ENCODE data around the gene C1D.
"Not testable (repeated sequence)": the region's sequence is repeated elsewhere in the genome, so short reads cannot be mapped to it uniquely, and the experiment has no call there.

C1D gene, protein sequence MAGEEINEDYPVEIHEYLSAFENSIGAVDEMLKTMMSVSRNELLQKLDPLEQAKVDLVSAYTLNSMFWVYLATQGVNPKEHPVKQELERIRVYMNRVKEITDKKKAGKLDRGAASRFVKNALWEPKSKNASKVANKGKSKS

DNA sequence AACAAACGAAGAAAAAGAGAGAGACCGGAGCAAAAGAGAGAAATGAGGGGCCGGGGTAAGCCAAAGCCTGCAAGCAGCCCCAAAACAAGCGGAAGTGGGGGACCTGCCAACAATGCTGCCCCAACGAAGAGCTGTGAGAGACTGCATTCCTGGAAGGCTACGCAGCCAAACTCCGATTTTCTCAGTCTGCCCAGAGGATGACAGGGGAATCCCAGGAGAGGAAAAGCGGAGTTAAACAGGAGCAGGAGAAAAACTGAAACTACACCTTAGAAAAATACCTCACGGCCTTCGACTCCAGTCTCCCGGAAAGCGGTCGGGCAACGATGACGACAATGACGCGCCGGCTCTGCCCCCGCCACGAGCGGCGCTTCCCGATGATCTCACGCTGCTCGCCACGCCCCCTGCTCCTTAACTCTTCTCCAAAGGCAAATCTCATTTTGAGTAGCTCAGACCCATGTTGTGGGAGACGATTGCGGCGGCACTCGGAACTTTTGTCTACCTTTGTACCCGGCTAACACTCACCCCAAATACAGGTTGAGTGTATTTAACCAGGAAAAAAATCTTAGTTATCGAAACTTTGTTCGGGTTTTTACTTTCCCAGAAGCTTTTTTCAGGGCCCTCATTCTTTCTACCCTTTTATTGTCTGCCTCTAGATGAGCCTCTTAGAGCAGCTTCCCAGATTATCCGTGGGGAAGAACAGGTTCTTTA lies at the start of gene C1D:
C1D (minus strand) TSS at position 325 of the 708 bp plus-strand sequence. CDS start 15,694 bp downstream, outside the sequence.
- peak; percentile 44 to 87 for DNase-seq

DNA sequence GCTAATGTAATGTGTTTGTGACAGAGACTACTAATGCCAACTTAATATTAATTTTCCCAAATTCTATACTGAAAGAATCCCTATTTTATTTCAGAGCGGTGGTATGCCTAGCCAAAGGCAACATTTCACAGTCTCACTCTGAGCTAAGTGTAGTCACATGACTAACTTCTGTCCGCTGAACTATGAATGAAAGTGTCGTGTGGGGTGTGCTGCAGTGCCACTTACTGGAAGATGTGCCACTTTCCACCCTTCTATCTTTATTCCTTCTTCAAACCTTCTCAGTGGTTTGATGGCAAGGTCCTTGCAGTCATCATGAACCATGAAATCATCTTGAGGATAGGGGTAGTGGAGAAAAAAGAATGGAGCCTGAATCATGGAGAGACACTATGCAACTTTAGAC lies 47.3 kb upstream of the C1D start:
- no peak for DNase-seq

DNA sequence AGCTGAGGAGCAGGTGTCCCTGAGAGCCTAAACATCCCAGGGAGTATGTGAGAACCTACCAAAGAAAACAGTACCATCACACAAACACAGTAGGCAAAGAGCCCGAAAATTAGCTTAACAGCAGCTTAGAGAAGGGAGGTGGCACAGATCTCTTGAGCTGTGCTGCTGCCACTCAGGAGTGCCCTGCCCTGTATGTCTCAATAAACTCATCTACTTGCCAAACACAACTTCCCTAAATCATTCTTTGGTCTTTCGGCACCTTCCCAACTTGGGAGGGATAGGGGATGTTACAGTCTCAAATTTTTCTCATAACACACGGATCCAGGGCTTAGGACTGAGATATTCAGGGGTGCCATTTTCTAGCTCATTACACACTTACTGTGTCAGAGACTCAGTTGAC lies 45.3 kb upstream of the C1D start:
- no peak for DNase-seq

- DNase-seq = no peak
These were observed 44.7 kb upstream of the C1D start for GRCh38 chr2:68107475-68107874.

DNA sequence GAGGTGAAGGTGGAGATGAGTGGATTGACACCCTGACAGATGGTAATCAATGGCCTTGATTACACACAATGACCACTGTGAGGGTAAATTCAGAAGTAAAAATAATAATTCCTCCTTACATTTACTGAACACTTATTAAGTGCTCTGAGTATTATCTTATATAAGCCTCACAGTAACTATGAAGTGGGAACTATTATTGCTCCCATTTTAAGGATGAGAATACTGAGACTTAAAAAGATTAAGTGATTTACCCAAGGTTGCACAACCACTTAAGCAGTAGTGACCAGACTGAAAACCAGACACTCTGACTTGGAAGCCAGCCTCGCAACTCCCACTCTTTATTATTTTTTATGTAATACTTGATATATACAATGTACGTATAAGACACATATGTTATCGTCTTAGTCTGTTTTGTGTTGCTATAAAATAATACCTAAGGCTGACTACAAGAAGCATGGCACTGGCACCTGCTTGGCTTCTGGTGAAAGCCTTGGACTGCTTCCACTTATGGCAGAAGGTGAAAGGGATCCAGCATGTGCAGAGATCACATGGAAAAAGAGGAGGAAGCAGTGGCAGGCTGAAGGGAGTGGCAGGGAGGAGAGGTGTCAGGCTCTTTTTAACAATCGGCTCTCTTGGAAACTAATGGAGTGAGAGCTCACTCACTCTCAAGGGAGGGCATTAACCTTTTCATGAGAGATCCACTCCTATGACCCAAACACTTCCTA lies 41.5 kb upstream of the C1D start:
- DNase-seq = no peak

DNA sequence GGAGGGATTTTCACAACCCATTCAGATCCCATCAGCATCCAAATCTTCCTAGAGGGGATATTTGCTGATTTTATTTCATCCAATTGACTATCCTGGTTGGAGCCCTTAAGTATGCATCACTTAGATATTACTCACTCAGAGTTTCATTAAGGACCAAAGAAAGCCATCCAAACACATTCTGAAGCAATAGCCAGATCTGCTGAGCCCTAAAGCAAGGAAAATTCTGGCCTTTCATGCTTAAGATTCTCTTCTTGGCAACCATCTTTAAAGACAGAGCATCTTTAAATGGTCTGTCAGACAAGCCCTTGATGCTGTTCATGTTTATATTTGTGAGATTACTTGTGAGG lies 40.9 kb upstream of the C1D start:
- DNase-seq = no peak

DNA sequence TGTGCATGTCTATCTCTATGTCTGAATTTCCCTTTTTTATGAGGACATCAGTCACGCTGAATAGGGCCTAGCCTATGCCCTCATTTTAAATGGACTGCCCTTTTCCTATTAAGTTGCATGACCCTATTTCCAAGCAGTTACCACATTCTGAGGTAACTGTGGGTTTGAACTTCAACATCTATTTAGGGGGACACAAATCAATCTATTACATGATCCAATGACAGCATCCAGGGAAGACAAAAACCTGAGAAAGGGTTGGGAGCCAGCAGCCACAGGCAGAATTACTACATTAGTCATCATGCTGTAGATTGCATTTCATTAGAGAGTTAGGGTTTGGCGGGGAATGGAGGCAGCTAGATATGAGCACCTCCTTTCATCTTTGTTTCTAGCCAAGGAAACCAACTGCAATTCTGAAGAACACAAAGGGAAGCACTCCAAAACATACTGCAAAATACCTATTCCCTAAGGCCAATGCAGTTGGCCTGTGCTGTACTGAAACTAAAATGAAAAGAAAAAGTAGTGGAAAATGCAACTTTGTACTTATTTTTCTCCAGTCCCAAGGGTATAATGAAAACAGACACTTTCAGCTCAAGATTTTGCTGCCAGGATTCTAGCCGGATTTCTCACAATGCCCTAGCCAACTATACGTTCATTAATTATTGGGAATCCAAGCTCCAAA lies 40.4 kb upstream of the C1D start:
- no peak for DNase-seq

GRCh38 chr2:68100189-68100588 lies 37.4 kb upstream of the C1D start:
- no peak for DNase-seq

GRCh38 chr2:68099260-68099659 lies 36.5 kb upstream of the C1D start:
- DNase-seq = no peak

DNA sequence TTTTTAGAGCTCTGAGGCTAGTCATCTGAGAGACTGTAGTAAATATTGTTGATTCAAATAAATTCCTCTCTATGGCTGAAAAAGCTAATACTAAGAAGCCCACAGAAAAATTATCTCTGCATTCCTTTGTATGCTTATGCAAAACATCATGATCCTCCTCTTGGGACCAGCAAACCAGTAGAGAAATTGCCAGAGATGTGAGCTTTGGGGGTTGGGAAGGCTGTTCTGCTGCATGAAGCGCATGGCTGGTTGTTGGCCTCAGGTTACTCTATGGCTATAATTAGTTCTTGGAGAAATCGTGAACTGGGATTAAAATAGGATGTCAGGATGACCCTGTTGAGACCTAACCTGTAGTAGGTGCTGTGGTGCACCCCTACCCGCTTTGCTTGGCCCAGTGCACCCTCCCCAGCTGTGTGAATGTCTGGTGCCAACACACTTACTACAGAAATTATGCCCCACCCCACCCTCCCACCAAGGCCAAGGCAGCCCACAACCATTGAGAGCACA lies 35.5 kb upstream of the C1D start:
- DNase-seq = no peak

- no peak for DNase-seq
These were observed 31.3 kb upstream of the C1D start for GRCh38 chr2:68094111-68094510.

DNA sequence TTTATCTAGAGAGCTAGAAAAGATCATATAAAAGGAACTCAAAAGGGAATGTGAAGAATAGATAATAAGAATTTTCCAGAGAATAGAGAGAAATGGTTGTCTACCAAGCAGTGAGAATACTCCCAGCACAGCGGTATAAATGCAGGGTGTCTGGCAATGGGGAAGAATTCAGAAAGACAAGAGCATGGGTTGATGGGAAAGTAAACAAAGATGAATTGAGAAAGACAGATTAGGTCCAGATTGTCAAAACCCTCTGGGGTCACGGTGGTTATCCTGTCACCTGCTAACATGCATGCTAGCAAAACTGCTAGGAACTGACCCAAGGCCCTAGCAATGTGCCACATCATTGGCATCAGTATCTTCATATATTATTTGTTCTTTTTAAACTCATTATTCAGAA lies 30.8 kb upstream of the C1D start:
- DNase-seq = no peak

- DNase-seq = no peak
These were observed 28.7 kb upstream of the C1D start for GRCh38 chr2:68091439-68092034.

- no peak for DNase-seq
These were observed 27.2 kb upstream of the C1D start for GRCh38 chr2:68089961-68090360.

GRCh38 chr2:68088940-68089339 lies 26.1 kb upstream of the C1D start:
- DNase-seq = no peak

GRCh38 chr2:68086166-68086565 lies 23.4 kb upstream of the C1D start:
- DNase-seq = no peak

DNA sequence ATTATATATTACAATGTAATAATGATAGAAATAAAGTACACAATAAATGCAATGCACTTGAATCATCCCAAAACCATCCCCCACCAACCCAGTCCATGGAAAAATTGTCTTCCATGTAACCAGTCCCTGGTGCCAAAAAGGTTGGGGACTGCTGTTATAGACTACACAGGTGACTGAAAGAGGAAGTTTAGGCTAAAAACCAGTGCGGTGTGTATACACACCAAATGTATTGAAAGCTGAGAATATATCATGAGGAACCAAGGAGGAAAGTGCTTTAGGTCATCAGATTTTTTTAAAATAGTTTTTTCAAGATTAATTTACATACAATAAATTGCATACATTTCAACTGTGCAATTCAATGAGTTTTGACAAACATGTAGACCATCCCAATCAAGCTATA lies 20.5 kb upstream of the C1D start:
- DNase-seq = no peak

- DNase-seq = no peak
These were observed 11.2 kb upstream of the C1D start for GRCh38 chr2:68074050-68074449.

DNA sequence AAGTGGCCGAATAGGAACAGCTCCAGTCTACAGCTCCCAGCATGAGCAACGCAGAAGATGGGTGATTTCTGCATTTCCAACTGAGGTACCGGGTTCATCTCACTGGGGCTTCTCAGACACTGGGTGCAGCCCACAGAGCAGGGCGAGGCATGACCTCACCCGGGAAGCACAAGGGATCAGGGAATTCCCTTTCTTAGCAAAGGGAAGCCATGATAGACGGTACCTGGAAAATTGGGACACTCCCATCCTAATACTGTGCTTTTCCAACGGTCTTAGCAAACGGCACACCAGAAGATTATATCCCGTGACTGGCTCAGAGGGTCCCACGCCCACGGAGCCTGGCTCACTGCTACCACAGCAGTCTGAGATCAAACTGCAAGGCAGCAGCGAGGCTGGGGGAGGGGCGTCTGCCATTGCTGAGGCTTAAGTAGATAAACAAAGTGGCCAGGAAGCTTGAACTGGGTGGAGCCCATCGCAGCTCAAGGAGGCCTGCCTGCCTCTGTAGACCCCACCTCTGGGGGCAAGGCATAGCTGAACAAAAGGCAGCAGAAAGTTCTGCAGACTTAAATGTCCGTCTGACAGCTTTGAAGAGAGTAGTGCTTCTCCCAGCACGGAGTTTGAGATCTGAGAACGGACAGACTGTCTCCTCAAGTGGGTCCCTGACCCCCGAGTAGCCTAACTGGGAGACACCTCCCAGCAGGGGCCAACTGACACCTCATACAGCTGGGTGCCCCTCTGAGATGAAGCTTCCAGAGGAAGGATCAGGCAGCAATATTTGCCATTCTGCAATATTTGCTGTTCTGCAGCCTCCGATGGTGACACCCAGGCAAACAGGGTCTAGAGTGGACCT lies 1.2 kb upstream of the C1D start:
- not testable (repeated sequence) for DNase-seq

DNA sequence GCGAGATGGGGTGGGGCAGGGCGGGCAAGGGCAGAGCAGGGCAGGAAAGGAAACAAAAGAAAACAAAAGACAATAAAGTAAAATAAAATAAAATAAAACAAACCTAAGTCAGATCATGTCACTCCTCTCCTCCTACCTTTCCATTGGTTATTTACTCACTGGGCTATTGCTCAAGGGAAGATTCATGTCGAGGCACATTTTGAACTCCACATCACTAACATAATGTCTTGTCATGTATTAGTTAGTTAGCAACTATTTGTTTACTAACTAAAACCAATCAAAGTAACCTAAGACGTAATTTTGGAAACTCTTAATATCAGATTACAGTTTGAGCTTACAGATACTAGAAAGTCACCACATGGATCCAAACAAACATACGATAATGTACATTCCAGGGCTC lies 2.2 kb downstream of the C1D start:
- DNase-seq = no peak

DNA sequence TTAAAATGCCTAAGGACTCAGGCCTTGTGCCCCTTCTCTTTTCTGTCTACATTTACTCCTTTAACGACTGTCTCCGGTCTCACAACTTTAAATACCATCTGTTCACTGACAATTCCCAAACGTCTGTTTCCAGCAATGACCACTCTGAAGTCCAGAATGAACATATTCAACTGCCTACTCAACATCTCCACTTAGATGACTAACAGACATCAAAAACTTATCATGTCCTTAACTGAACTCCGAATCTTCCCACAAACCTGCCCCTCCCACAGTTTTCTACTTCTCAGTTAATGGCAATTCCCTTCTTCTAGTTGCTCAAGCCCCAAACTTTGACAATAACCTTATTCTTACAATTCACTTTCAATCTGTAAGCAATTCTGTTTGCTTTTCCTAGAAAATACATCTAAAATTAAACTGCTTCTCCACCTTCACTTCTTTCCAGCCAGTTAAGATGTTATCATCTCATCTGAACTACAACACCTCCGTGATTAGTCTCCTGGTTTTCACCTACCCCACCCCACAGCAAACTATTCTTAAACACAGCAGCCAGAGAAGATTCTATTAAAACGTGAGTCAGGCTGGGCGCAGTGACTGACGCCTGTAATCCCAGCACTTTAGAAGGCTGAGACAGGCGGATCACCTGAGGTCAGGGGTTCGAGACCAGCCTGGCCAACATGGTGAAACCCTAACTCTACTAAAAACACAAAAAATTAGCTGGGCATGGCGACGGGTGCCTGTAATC lies 2.8 kb downstream of the C1D start:
- DNase-seq = no peak
